Activated CD4-positive, alpha-beta T cell treated with anti-CD3 and anti-CD28 coated beads, Interleukin-2, amount 10 ng/mL, durations not matched to agents 7 days and 5 days (primary cell): ENCODE data around the gene GDNF. TPM values are rescaled to one million over a fixed set of nuclear protein-coding genes. Genes with fewer than 3 reads are reported as not detected.
"Not testable (repeated sequence)": the region's sequence is repeated elsewhere in the genome, so short reads cannot be mapped to it uniquely, and the experiment has no call there.

Experiments
- CTCF ChIA-PET: fragments of 350-600 bp; sonication (Branson Sonifier 250); formaldehyde crosslinking; loops from one replicate; lab custom pipeline; 2021; ENCODE audit warnings: antibody characterized with exemption; lab: Charles Lee
- POLR2A ChIA-PET: fragments of 350-600 bp; sonication (Branson Sonifier 250); formaldehyde crosslinking; loops from one replicate; lab custom pipeline; 2021; ENCODE audit warnings: antibody characterized with exemption; lab: Charles Lee
- DNase-seq: peaks from one replicate; pipeline ENCODE4 v3.0.0-alpha.2; 2020
- H3K27ac Mint-ChIP-seq: one replicate; pipeline ENCODE4 v1.8.0; 2021; ENCODE audit warnings: mild to moderate bottlenecking, moderate library complexity, mixed read lengths
- H3K27me3 Mint-ChIP-seq: one replicate; pipeline ENCODE4 v1.8.0; 2021; ENCODE audit warnings: mixed read lengths
- H3K36me3 Mint-ChIP-seq: one replicate; pipeline ENCODE4 v1.8.0; 2021; ENCODE audit warnings: low read depth, mixed read lengths
- H3K4me1 Mint-ChIP-seq: one replicate; pipeline ENCODE4 v1.8.0; 2021; ENCODE audit warnings: mixed read lengths
- H3K4me3 Mint-ChIP-seq: one replicate; pipeline ENCODE4 v1.8.0; 2021; ENCODE audit warnings: mild to moderate bottlenecking, moderate library complexity, mixed read lengths
- H3K9me3 Mint-ChIP-seq: one replicate; pipeline ENCODE4 v1.8.0; 2021; ENCODE audit warnings: mixed read lengths
- total RNA-seq, 2 experiments: library from RNA; stranded (reverse); gene quantifications; one replicate each; pipeline ENCODE4 v1.2.3, GENCODE V29; 2021

GDNF gene
- total RNA-seq, 2 experiments from 2014 or later, result not detected

GRCh38 chr5:37786416-37786815 is 53.4 kb downstream of the GDNF start:
- H3K4me3 Mint-ChIP-seq, result no peak overlapping the region
- H3K27me3 Mint-ChIP-seq, result peaks cover 5% of the 10 kb centered on the region
- POLR2A ChIA-PET, result no interaction called here
- H3K36me3 Mint-ChIP-seq, result no peaks in the 10 kb centered on the region
- no peak overlapping the region for H3K27ac Mint-ChIP-seq
- DNase-seq, result no peak
- H3K4me1 Mint-ChIP-seq, result no peaks in the 10 kb centered on the region
- H3K9me3 Mint-ChIP-seq, result peaks cover 5% of the 10 kb centered on the region
- CTCF ChIA-PET, result no interaction called here

DNA sequence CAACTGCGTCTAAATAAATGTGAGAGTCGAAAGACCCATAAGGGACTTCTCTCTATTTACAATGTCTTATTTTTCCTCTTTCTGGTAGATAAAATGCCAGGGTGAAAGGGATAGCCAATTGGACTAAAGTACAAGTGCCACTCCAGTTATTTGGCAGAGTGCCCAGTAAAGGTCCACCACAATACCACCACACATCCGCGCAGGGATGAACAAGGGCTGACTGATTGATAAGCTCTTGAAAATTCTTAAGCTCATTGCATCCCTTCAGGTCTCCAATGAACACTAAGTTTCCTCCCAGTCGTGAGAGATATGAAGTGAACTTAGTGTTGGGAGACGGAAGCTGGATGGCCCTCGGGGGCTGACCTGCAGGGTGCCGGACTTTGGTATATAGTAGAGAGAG is 58.4 kb downstream of the GDNF start:
- H3K9me3 Mint-ChIP-seq, H3K36me3 Mint-ChIP-seq, POLR2A ChIA-PET, H3K27me3 Mint-ChIP-seq, DNase-seq, H3K4me1 Mint-ChIP-seq, H3K27ac Mint-ChIP-seq, CTCF ChIA-PET, H3K4me3 Mint-ChIP-seq: not testable (repeated sequence)

- no peak overlapping the region for H3K4me3 Mint-ChIP-seq
- no peaks in the 10 kb centered on the region for H3K4me1 Mint-ChIP-seq
- peaks cover 13% of the 10 kb centered on the region for H3K9me3 Mint-ChIP-seq
- DNase-seq, result no peak
- CTCF ChIA-PET, result interaction anchor here (0.7 to 1.4 kb wide), 2 partner anchors 10 to 54 kb away, joined by 3 read pairs; no protein-coding TSS in a partner anchor
- H3K36me3 Mint-ChIP-seq, result no peaks in the 10 kb centered on the region
- POLR2A ChIA-PET, result no interaction called here
- no peak overlapping the region for H3K27ac Mint-ChIP-seq
- H3K27me3 Mint-ChIP-seq, result no peaks in the 10 kb centered on the region
Observed at GRCh38 chr5:37777432-37778130, 62.3 kb downstream of the GDNF start.

GRCh38 chr5:37776826-37777225 is 63.0 kb downstream of the GDNF start:
- Mint-ChIP-seq H3K36me3 (no peaks in the 10 kb centered on the region), H3K4me1 (no peaks in the 10 kb centered on the region), H3K9me3 (peaks cover 13% of the 10 kb centered on the region), H3K27ac (no peak overlapping the region), H3K4me3 (no peak overlapping the region), H3K27me3 (no peaks in the 10 kb centered on the region)
- no peak for DNase-seq
- ChIA-PET POLR2A (no interaction called here), CTCF (interaction anchor here (0.7 to 1.4 kb wide), 2 partner anchors 9 to 54 kb away, joined by 3 read pairs; no protein-coding TSS in a partner anchor)

GRCh38 chr5:37774912-37775483 is 64.8 kb downstream of the GDNF start:
- POLR2A ChIA-PET, result no interaction called here
- H3K27me3 Mint-ChIP-seq, result no peaks in the 10 kb centered on the region
- H3K27ac Mint-ChIP-seq, result no peak overlapping the region

GRCh38 chr5:37773809-37774208 is 66.0 kb downstream of the GDNF start:
- Mint-ChIP-seq H3K27me3 (no peaks in the 10 kb centered on the region), H3K36me3 (no peaks in the 10 kb centered on the region), H3K4me1 (no peaks in the 10 kb centered on the region), H3K27ac (no peak overlapping the region), H3K4me3 (no peak overlapping the region), H3K9me3 (peaks cover 15% of the 10 kb centered on the region)
- DNase-seq, result no peak
- POLR2A ChIA-PET, result no interaction called here
- CTCF ChIA-PET, result no interaction called here

More at GRCh38 chr5:37774912-37775483, 64.8 kb downstream of the GDNF start:
- Mint-ChIP-seq H3K4me3 (no peak overlapping the region), H3K9me3 (peaks cover 15% of the 10 kb centered on the region), H3K4me1 (no peaks in the 10 kb centered on the region), H3K36me3 (no peaks in the 10 kb centered on the region)
- DNase-seq, result peak; percentile 32
- CTCF ChIA-PET, result interaction anchor here (1.1 kb wide), 1 partner anchor 9 kb away, joined by 4 read pairs; no protein-coding TSS in a partner anchor

GRCh38 chr5:37772255-37772654 is 67.6 kb downstream of the GDNF start:
- H3K4me3 Mint-ChIP-seq, result no peak overlapping the region
- no peaks in the 10 kb centered on the region for H3K36me3 Mint-ChIP-seq
- ChIA-PET POLR2A (no interaction called here), CTCF (no interaction called here)
- H3K4me1 Mint-ChIP-seq, result no peaks in the 10 kb centered on the region
- DNase-seq, result no peak
- H3K27ac Mint-ChIP-seq, result no peak overlapping the region
- peaks cover 15% of the 10 kb centered on the region for H3K9me3 Mint-ChIP-seq
- H3K27me3 Mint-ChIP-seq, result no peaks in the 10 kb centered on the region

DNA sequence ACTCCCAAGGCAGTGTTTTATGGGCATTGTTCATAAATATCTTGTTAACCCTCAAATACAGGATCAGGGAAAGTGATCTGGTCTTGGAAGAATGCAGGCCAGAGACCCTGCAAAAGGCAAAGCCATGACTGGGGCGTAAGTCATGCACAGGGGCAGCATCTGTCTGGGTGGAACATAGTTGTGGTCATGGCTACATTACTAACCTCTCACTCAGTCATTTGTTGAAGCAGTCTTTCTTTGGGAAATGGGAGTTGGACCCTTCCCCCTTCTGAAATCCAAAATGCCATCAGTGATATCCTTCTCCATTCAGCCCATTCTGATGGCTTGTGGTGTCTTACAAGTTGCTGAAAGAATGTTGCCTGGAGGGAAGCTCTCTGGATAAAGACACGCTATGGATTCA is 68.1 kb downstream of the GDNF start:
- DNase-seq, result no peak
- H3K9me3 Mint-ChIP-seq, result peaks cover 15% of the 10 kb centered on the region
- H3K4me1 Mint-ChIP-seq, result no peaks in the 10 kb centered on the region
- POLR2A ChIA-PET, result no interaction called here
- no peak overlapping the region for H3K27ac Mint-ChIP-seq
- no peaks in the 10 kb centered on the region for H3K27me3 Mint-ChIP-seq
- H3K36me3 Mint-ChIP-seq, result no peaks in the 10 kb centered on the region
- CTCF ChIA-PET, result no interaction called here
- H3K4me3 Mint-ChIP-seq, result no peak overlapping the region

GRCh38 chr5:37771203-37771611 is 68.6 kb downstream of the GDNF start:
- Mint-ChIP-seq H3K4me3 (no peak overlapping the region), H3K36me3 (no peaks in the 10 kb centered on the region), H3K4me1 (no peaks in the 10 kb centered on the region), H3K9me3 (peaks cover 15% of the 10 kb centered on the region), H3K27me3 (no peaks in the 10 kb centered on the region), H3K27ac (no peak overlapping the region)
- CTCF ChIA-PET, result no interaction called here
- POLR2A ChIA-PET, result no interaction called here
- DNase-seq, result no peak

DNA sequence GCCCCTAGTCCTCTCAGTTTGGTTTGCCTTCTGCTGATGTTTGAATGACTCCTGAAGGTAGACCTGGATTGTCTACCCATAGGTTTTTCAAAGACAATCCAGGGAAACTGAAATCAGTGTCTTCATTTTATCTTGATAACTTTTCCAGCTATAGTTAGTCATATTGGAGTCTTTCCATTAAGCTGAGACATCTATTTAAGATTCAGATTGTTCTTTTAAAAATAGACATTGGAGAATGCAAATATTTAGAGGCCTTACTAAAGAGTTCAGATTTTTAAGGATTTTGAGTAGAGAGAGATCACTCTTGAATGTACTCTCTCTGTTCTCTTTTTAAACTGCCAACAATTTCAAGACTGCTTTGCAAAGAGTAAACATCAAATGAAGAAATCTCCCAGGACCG is 69.1 kb downstream of the GDNF start:
- no peaks in the 10 kb centered on the region for H3K36me3 Mint-ChIP-seq
- H3K4me3 Mint-ChIP-seq, result no peak overlapping the region
- no peak for DNase-seq
- ChIA-PET CTCF (no interaction called here), POLR2A (no interaction called here)
- H3K27ac Mint-ChIP-seq, result no peak overlapping the region
- H3K9me3 Mint-ChIP-seq, result peaks cover 11% of the 10 kb centered on the region
- no peaks in the 10 kb centered on the region for H3K4me1 Mint-ChIP-seq
- H3K27me3 Mint-ChIP-seq, result no peaks in the 10 kb centered on the region

DNA sequence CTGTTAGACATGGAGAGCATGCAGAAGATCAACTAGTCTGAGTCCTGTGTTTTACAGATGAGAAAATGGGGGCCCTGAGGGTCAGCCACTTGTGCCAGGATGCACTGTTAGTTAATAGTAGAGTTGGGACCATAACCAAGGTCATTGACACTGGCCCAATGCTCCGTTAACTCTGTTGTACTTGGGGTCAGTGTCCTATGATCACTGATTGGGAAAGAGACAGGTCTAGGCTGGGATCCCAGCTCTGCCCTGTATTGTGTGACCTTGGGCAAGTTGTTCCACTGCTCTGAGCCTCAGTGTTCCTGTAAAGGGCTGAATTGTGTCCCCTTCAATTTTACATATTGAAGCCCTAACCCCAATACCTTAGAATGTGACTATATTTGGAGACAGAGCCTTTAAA is 70.0 kb downstream of the GDNF start:
- H3K27ac Mint-ChIP-seq, result no peak overlapping the region
- H3K9me3 Mint-ChIP-seq, result peaks cover 8% of the 10 kb centered on the region
- H3K36me3 Mint-ChIP-seq, result no peaks in the 10 kb centered on the region
- no peaks in the 10 kb centered on the region for H3K4me1 Mint-ChIP-seq
- no peak for DNase-seq
- no peak overlapping the region for H3K4me3 Mint-ChIP-seq
- no peaks in the 10 kb centered on the region for H3K27me3 Mint-ChIP-seq
- POLR2A ChIA-PET, result no interaction called here
- CTCF ChIA-PET, result no interaction called here

DNA sequence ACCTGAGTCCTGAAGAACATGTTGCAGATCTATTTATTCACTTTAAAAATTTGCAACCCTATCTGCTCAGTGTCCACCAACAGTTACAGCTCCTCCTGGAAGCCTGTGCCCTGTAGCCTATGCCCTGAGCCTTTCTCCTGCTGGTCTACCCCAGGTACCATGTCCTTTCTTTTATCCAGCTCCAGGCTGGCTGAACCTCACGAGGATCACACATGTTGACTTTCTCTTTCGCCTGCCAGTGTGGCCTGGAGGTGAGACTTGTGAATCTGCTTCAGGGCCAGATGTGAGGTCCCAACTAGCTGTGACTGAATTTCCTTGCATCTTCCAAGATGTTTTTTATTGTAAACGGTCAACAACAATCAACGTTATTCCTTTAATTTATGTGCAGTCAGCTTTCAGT is 70.7 kb downstream of the GDNF start:
- Mint-ChIP-seq H3K27ac (no peak overlapping the region), H3K4me3 (no peak overlapping the region), H3K4me1 (no peaks in the 10 kb centered on the region), H3K27me3 (no peaks in the 10 kb centered on the region), H3K36me3 (no peaks in the 10 kb centered on the region), H3K9me3 (peaks cover 7% of the 10 kb centered on the region)
- ChIA-PET CTCF (no interaction called here), POLR2A (no interaction called here)
- no peak for DNase-seq

GRCh38 chr5:37768371-37768770 is 71.5 kb downstream of the GDNF start:
- Mint-ChIP-seq H3K27me3 (no peaks in the 10 kb centered on the region), H3K36me3 (no peaks in the 10 kb centered on the region), H3K4me1 (no peaks in the 10 kb centered on the region), H3K27ac (no peak overlapping the region), H3K9me3 (peaks cover 2% of the 10 kb centered on the region), H3K4me3 (no peak overlapping the region)
- no peak for DNase-seq
- ChIA-PET POLR2A (no interaction called here), CTCF (interaction anchor here (0.9 kb wide), 1 partner anchor 9 kb away, joined by 3 read pairs; no protein-coding TSS in a partner anchor)
